SK-N-DZ (cell line): Measurements from ENCODE around the gene TAF10.

Experiments
- DNase-seq: peaks from one replicate; pipeline ENCODE4 v3.0.0-alpha.2; 2015; ENCODE audit warnings: low spot score

The TAF10 gene

GRCh38 chr11:6625156-6625831 lies 13.3 kb upstream of the TAF10 start:
- no peak for DNase-seq

- no peak for DNase-seq
Measured at GRCh38 chr11:6623391-6624363, 11.7 kb upstream of the TAF10 start.

- DNase-seq = no peak
Measured at GRCh38 chr11:6622261-6623171, 10.5 kb upstream of the TAF10 start.

- DNase-seq = no peak
Measured at GRCh38 chr11:6621711-6622211, 9.7 kb upstream of the TAF10 start.

- DNase-seq = no peak
Measured at GRCh38 chr11:6620636-6621035, 8.6 kb upstream of the TAF10 start.

GRCh38 chr11:6619004-6619745 lies 7.2 kb upstream of the TAF10 start, which contains the start of gene TPP1:
TPP1 (minus strand) TSS chr11:6619422; CDS start chr11:6619400, 22 bp downstream.
- peak; percentile 95 for DNase-seq

- no peak for DNase-seq
Measured at GRCh38 chr11:6618117-6619003, 6.3 kb upstream of the TAF10 start.

GRCh38 chr11:6617315-6617781 lies 5.3 kb upstream of the TAF10 start:
- no peak for DNase-seq

GRCh38 chr11:6616596-6617250 lies 4.7 kb upstream of the TAF10 start:
- DNase-seq = no peak

- DNase-seq = no peak
Measured at GRCh38 chr11:6615882-6616585, 4.0 kb upstream of the TAF10 start.

- no peak for DNase-seq
Measured at GRCh38 chr11:6615046-6615445, 3.0 kb upstream of the TAF10 start.

- no peak for DNase-seq
Measured at GRCh38 chr11:6614446-6614845, 2.4 kb upstream of the TAF10 start.

- no peak for DNase-seq
Measured at GRCh38 chr11:6613496-6613895, 1.5 kb upstream of the TAF10 start.

GRCh38 chr11:6611963-6612212 lies 128 bp downstream of the TAF10 start:
- DNase-seq = no peak

GRCh38 chr11:6611092-6611962 lies 689 bp downstream of the TAF10 start:
- no peak for DNase-seq

GRCh38 chr11:6610591-6610990 lies 1.4 kb downstream of the TAF10 start:
- DNase-seq = no peak

- DNase-seq = no peak
Measured at GRCh38 chr11:6609502-6610015, 2.5 kb downstream of the TAF10 start.
